ENCODE measurements around the gene LY6G6C. TPM values are rescaled to one million over a fixed set of nuclear protein-coding genes. Genes with fewer than 3 reads are reported as not detected.

The LY6G6C gene
- polyA plus RNA-seq, 3 donors: 0.27 TPM; not detected in 2

GRCh38 chr6:31740397-31741223 lies 19.1 kb upstream of the LY6G6C start:
- Histone ChIP-seq H3K4me2 (replicated peaks; ENCODE audit: extremely low read depth, low read length, poor library complexity, severe bottlenecking) (peak overlapping the region; percentile 94), H3K79me2 (ENCODE audit: insufficient read depth, low read length) (peaks cover 37% of the 10 kb centered on the region), H4K20me1 (ENCODE audit: insufficient read depth, low read length) (no peaks in the 10 kb centered on the region), H3K4me3 (replicated peaks in 1 of 3; ENCODE audit: low read depth in 2 of 3, low read length in 3 of 3) (peak overlapping the region; percentile 58 to 90 (median 71)), H3K27me3 (ENCODE audit: control insufficient read depth in 2 of 2, insufficient read depth in 2 of 2, low read length in 2 of 2) (no peaks in the 10 kb centered on the region), H3K27ac (ENCODE audit: low read depth in 1 of 2, low read length in 2 of 2) (peak overlapping the region; percentile 49 to 99), H3K9me3 (replicated peaks in 1 of 2; ENCODE audit: control insufficient read depth in 1 of 2, insufficient read depth in 1 of 2, low read length in 2 of 2) (no peaks in the 10 kb centered on the region), H3K36me3 (replicated peaks in 1 of 2; ENCODE audit: control insufficient read depth in 1 of 2, insufficient read depth in 2 of 2, low read length in 2 of 2) (peaks cover 0 to 10% of the 10 kb centered on the region in 2 donors), H2AFZ (ENCODE audit: insufficient read depth, low read depth, low read length, poor library complexity, severe bottlenecking) (peak overlapping the region; percentile 84), H3K4me1 (ENCODE audit: control insufficient read depth in 1 of 2, insufficient read depth in 2 of 2, low read length in 2 of 2) (peaks cover 42 to 54% of the 10 kb centered on the region in 2 donors), H3K9ac (ENCODE audit: insufficient read depth, low read length, poor library complexity, severe bottlenecking) (peak overlapping the region; percentile 66)
- H3K36me3 Mint-ChIP-seq: peaks cover 5 to 22% of the 10 kb centered on the region in 2 donors
- DNase-seq: peak; percentile 44 to 61 (median 59)
- 8% methylated on average over 24 of the region's 29 CpGs for WGBS (ENCODE audit: insufficient coverage)
- peak overlapping the region; percentile 92 to 100 (median 99) for H3K27ac Mint-ChIP-seq
- intact Hi-C loops (cut with micrococcal nuclease): no loop called here
- peak overlapping the region; percentile 92 to 98 for H3K4me3 Mint-ChIP-seq
- H3K9me3 Mint-ChIP-seq: peaks cover 0 to under 1% (median 0%) of the 10 kb centered on the region in 7 donors
- H3K27me3 Mint-ChIP-seq (ENCODE audit: low read depth in 3 of 3): peaks cover 0 to 2% (median 1%) of the 10 kb centered on the region in 3 donors
- peaks cover 50% of the 10 kb centered on the region for H3K4me1 Mint-ChIP-seq
- no peak for TF ChIP-seq CTCF (IDR thresholded peaks at IDR 0.05)

- H3K4me1 ChIP-seq (ENCODE audit: control insufficient read depth in 1 of 2, insufficient read depth in 2 of 2, low read length in 2 of 2): peaks cover 42 to 54% of the 10 kb centered on the region in 2 donors
- intact Hi-C loops (cut with micrococcal nuclease): loop anchor here in 1 of 2 donors (2.0 to 10.0 kb wide), 4 partner anchors 29 to 195 kb away; partner anchors contain the start of genes ATP6V1G2, CSNK2B, DDX39B and LY6G5B
Observed at GRCh38 chr6:31739639-31740396, 18.3 kb upstream of the LY6G6C start, which contains the start of gene MSH5. MSH5 (plus strand) TSS chr6:31740005; CDS start chr6:31740467, 462 bp downstream.

More at GRCh38 chr6:31739639-31740396, 18.3 kb upstream of the LY6G6C start, which contains the start of gene MSH5:
- H3K79me2 ChIP-seq (ENCODE audit: insufficient read depth, low read length): peaks cover 45% of the 10 kb centered on the region
- H3K27me3 Mint-ChIP-seq (ENCODE audit: low read depth in 3 of 3): peaks cover 0 to 2% (median 2%) of the 10 kb centered on the region in 3 donors
- H3K27me3 ChIP-seq (ENCODE audit: control insufficient read depth in 2 of 2, insufficient read depth in 2 of 2, low read length in 2 of 2): no peaks in the 10 kb centered on the region
- H3K27ac ChIP-seq (ENCODE audit: low read depth in 1 of 2, low read length in 2 of 2): peak within 1 kb of the TSS; percentile 91 to 99
- H3K9me3 Mint-ChIP-seq: peaks cover 0 to 2% (median 0%) of the 10 kb centered on the region in 7 donors
- peaks cover 50% of the 10 kb centered on the region for H3K4me1 Mint-ChIP-seq
- peak within 1 kb of the TSS; percentile 66 for H3K9ac ChIP-seq (ENCODE audit: insufficient read depth, low read length, poor library complexity, severe bottlenecking)
- TF ChIP-seq CTCF (IDR thresholded peaks at IDR 0.05): no peak
- H3K36me3 Mint-ChIP-seq: peaks cover 10 to 16% of the 10 kb centered on the region in 2 donors
- peak within 1 kb of the TSS; percentile 95 to 100 (median 99) for H3K27ac Mint-ChIP-seq
- H2AFZ ChIP-seq (ENCODE audit: insufficient read depth, low read depth, low read length, poor library complexity, severe bottlenecking): peak within 1 kb of the TSS; percentile 84
- peak within 1 kb of the TSS; percentile 92 to 98 for H3K4me3 Mint-ChIP-seq
- H3K9me3 ChIP-seq (replicated peaks in 1 of 2; ENCODE audit: control insufficient read depth in 1 of 2, insufficient read depth in 1 of 2, low read length in 2 of 2): no peaks in the 10 kb centered on the region
- H3K4me2 ChIP-seq (replicated peaks; ENCODE audit: extremely low read depth, low read length, poor library complexity, severe bottlenecking): peak within 1 kb of the TSS; percentile 94
- H4K20me1 ChIP-seq (ENCODE audit: insufficient read depth, low read length): peaks cover 1% of the 10 kb centered on the region
- peaks cover 0 to 10% of the 10 kb centered on the region in 2 donors for H3K36me3 ChIP-seq (replicated peaks in 1 of 2; ENCODE audit: control insufficient read depth in 1 of 2, insufficient read depth in 2 of 2, low read length in 2 of 2)
- peak within 1 kb of the TSS; percentile 58 to 100 (median 71) for H3K4me3 ChIP-seq (replicated peaks in 1 of 3; ENCODE audit: low read depth in 2 of 3, low read length in 3 of 3)
- peak; percentile 97 to 100 (median 98) for DNase-seq
- under 1% methylated on average over 44 of the region's 58 CpGs for WGBS (ENCODE audit: insufficient coverage)

Data from CD14-positive monocyte (primary cell).